HG02885 (cell line): ENCODE data around the gene ETV2.
"Not testable (repeated sequence)": the region's sequence is repeated elsewhere in the genome, so short reads cannot be mapped to it uniquely, and the experiment has no call there.

Experiments
- ATAC-seq: cut with Tn5 transposase; IDR thresholded peaks from one replicate; pipeline ENCODE4 v1.9.1; 2021; ENCODE audit warnings: mild to moderate bottlenecking; ENCODE audit not compliant: unreplicated experiment, poor library complexity

ETV2 gene

DNA sequence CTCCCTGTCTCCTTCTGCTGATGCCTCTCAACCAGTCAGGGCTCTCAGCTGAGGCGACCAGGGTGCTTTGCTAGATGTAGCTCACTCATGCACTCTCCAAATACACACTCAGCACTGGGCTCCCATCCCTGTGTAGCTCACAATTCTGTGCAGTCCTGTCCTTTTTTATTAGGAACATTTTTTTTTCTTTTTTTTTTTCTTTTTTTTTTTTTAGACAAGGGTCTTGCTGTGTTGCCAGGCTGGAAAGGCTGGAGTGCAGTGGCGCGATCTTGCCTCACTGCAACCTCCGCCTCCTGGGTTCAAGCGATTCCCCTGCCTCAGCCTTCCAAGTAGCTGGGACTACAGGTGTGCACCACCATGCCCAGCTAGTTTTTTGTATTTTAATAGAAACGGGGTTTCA is 13.3 kb downstream of the ETV2 start:
- not testable (repeated sequence) for ATAC-seq

DNA sequence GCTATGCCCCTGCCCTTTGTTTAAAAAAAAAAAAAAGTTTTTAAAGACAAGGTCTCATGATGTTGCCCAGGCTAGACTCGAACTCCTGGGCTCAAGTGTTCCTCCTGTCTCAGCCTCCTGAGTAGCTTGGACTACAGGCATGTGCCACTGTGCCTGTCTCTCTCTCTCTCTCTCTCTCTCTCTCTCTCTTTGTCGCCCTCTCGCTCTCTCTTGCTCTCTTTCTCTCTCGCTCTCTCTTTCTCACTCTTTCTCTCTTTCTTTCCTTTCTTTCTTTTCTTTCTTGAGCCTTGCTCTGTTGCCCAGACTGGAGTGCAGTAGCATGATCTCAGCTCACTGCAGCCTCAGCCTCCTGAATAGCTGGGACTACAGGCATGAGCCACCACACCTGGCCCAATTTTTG is 14.1 kb downstream of the ETV2 start:
- no peak for ATAC-seq

DNA sequence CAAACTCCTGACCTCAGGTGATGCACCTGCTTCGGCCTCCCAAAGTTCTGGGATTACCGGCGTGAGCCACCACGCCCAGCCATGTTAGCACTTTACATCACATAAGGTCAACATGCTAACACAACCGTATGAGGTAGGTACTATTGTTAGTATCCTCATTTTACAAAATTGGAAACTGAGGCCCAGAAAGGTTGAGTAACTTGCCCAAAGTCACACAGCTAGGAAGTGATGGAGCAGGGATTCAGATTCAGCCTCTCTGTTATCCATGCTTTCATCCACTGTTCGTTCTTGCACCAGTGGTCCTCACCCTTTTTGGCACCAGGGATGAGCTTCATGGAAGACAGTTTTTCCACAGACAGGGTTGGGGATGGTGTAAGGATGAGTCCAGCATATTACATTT is 15.2 kb downstream of the ETV2 start:
- no peak for ATAC-seq

DNA sequence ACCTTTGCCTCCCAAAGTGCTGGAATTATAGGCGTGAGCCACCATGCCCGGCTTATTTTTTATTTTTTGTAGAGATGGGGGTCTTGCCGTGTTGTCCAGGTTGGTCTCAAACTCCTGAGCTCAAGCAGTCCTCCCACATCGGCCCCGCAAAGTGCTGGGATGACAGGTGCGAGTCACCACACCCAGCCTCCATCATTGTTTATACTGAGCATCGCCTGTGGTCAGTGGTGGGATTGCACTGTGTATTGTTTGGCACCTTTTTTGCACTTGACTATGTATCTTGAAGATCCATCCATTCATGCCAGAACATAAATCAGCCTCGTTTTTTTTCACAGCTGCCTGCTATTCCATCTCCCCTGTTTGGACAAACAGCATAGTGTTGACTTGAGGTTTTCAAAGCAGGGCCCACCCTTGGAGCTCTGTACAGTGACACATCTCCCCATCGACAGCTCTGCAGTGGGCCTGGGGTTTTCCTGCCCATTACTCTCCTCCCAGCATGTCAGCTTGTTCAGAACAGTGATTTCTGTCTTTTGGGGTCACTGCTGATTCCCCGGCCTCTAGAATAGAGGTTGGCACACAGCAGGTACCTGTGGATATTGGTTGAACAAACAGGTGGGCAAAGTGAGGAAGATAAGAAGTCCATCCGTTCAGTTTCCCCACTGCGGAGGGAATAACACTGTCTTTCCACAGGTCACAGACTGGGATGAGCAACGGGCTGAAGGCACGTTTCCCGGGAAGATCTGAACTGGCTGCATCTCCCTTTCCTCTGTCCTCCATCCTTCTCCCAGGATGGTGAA is 16.6 kb downstream of the ETV2 start:
- ATAC-seq, result no peak

DNA sequence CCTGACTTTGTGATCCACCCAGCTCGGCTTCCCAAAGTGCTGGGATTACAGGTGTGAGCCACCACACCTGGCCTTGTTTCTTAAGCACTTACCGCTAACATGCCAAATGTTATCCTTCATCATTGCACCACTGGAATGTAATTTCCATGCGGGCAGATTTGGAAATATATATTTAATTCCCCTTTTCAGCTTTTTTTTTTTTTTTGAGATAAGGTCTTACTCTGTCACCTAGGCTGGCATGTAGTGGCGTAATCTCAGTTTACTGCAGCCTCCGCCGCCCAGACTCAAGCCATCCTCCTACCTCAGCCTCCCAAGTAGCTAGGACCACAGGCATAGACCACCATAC is 20.4 kb downstream of the ETV2 start:
- ATAC-seq, result no peak

DNA sequence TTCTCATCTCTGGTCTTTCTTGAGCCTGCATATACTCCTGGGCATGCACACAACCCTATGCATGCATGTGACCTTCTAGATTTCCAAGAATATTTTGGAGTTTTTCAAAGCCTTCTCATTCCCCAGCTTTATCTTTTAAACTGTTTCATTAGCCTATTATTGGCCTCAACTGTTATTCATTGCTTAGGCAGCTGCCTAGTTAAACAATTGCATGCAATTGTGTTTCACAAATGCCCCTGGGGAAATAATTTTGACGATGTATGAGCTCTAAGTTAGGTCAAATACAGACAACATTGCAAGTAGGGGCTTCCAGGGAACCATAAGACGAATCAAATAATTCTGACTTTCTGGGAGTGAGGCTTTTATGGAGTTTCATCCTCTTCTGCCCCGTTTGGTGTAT is 22.4 kb downstream of the ETV2 start:
- no peak for ATAC-seq

DNA sequence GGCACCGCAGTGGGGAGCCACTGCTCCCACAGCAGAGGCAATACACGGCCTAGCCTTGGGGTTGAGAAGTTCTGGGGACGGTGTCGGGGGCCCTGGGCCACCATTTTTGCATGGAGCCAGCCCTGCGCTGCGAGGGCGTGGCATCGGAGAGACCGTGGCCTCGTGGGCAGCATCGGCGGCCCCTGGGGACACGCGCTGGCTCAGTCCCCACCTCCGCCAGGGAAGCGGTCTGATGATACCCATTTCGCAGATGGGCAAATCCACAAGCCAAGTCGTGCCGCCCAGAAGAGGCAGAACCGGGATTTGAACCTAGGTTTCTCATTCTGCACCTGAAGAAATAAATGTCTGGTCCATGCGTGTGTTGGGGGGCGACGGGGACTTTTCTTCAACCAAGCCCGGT is 23.6 kb downstream of the ETV2 start:
- ATAC-seq, result no peak

DNA sequence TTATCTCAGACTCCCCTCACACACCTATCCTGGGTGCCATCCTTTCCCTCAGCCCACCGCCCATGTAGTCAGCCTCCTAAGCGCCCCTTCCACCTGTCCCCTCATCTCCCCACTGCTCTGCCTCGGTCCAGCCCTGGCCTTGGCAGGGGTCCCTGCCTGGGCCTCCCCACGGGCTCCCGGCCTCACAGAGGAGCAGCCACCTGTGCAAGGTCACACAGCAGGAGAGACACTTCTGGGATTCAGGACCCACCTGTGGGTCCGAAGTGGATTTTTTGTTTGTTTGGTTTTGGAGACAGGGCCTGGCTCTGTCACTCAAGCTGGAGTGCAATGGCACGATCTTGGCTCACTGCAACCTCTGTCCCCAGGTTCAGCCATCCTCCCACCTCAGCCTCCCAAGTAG is 24.1 kb downstream of the ETV2 start:
- ATAC-seq, result no peak

DNA sequence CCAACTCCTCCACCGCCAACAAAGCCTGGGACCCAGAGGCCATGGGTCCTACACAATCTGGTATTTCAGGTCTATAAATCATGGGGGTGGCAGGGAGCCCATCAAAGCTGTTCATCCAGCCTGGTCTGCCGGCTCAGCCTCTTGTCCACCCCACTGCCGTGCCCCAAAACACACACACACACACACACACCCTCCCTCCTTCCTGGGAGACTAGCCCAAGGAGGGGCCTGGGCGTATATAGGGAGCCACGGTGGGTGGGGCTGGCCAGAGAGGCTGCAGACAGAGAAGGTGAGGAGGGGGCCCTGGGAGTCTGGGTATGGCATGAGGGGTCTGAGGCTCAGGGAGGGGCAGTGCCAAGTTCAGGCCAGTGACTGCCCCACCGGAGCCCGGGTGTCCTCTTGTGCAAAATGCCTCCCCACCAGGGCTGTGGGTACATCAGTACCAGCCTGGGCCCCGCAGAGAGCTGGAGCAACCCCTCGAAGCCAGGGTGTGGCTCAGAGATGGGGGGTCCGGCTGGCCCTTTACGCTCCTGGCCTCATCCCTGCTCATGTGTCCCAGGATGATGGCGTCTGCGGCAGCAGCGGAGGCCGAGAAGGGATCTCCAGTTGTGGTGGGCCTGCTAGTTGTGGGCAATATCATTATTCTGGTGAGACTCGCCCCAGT is 24.8 kb downstream of the ETV2 start, which contains the start of gene UPK1A:
Gene UPK1A, plus strand, starts transcription at position 267 of the 663 bp plus-strand sequence. Its CDS starts 296 bp downstream, at position 563.
- no peak for ATAC-seq

DNA sequence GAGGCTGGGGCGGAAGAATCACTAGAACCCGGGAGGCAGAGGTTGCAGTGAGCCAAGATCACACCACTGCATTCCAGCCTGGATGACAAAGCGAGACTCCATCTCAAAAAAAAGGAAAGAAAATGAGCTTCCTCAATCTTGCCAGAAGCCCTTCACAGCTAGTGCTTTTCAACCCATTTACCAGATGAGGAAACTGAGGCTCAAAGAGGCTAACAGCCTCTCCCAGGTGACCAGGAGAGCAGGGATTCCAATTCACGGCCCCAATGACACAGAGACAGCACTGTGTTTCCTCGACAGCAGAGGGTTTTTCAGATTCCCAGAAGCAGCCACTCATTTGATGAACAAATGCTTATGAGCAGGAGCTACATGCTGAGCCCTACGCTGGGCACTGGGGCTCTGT is 28.0 kb downstream of the ETV2 start:
- no peak for ATAC-seq

DNA sequence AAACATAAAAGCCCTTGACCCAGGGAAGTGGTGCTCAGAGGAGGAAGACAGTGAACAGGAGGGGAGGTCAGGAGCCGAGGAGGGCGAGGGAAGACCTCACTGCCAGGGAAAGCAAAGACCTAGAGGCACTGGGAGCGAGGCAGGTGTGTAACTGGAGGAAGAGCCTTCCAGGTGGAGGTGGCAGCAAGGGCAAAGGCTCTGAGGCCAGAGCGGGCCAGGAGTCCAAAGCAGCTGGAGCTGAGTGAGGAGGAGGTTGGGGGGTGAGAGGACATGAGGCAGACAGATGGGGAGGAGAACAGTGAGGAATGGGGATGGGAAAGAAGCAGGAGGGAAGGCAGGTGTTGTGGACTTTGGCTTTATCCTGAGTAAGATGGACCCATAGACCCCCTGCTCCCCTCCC is 28.4 kb downstream of the ETV2 start:
- no peak for ATAC-seq

DNA sequence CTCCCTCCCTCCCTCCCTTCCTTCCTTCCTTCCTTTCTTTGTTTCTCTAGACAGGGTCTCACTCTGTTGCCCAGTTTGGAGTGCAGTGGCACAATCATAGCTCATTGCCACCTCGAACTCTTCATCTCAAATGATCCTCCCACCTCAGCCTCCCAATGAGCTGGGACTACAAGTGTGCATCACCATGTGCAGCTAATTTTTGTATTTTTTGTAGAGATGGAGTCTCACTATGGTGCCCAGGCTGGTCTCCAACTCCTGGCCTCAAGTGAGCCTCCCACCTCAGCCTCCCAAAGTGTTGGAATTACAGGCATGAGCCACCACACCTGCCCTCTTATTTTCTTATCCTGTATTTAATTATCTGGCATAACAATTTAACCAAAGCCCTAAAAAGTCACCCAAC is 29.1 kb downstream of the ETV2 start:
- no peak for ATAC-seq

DNA sequence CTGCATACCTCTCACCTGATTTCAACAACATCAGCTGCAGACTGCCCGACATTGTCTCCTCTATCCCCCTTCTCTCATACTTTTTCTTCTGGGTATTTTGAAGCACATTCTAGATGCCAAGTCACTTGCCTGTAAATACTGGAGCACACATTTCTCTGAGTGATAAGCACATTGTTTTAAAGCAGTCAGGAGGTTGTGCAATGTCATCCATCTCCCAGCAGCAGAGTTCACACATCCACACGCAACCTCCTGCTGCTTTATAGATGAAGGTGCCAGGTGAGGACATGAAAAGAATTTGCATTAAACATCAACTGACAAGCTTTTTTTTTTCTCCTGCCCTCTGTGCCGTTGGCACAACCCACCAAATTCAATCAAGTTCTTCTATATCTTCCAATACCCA is 30.3 kb downstream of the ETV2 start:
- ATAC-seq, result no peak

DNA sequence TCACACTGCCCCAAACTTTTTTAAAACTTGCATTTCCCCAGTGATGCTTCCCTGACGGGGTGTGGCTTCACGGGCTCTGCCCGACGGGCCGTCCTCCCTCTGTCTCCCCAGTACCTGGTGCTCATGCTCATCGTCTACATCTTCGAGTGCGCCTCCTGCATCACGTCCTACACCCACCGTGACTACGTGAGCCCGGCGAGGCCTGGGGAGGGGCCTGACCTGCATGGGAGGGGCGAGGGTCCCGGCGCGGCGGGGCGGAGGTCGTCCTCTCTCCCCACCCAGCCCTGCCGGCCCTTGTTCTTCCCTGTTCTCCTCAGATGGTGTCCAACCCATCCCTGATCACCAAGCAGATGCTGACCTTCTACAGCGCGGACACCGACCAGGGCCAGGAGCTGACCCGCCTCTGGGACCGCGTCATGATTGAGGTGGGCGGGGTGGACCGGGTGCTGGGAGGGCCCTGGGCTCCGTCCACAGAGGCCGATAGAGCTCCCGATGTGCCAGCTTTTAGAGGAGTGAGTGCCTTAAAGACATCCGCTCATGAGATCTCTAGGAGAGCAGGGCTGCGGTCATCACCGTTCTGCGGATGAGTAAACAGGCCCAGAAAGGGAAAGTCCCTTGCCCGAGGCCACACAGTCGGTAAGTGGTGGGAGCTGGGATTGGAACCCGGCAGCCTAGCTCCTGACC is 31.7 kb downstream of the ETV2 start:
- ATAC-seq, result no peak

DNA sequence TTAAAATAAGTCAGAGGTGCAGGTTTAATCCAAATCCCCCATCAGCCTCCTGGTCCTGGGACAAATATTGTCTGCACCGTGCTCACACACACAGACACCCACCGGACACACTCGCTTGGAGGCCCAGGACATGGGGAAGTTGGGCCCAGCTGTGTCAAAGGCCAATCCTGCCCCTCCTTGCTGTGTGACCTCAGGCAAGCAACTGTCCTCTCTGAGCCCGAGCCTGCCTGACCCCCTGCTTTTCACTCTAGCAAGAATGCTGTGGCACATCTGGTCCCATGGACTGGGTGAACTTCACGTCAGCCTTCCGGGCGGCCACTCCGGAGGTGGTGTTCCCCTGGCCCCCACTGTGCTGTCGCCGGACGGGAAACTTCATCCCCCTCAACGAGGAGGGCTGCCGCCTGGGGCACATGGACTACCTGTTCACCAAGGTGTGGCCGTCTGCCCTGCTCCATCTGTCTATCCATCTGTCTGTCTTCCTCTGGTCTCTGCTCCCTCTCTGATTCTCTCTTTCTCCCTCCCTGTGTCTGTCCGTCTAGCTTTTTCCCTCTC is 34.1 kb downstream of the ETV2 start:
- no peak for ATAC-seq

DNA sequence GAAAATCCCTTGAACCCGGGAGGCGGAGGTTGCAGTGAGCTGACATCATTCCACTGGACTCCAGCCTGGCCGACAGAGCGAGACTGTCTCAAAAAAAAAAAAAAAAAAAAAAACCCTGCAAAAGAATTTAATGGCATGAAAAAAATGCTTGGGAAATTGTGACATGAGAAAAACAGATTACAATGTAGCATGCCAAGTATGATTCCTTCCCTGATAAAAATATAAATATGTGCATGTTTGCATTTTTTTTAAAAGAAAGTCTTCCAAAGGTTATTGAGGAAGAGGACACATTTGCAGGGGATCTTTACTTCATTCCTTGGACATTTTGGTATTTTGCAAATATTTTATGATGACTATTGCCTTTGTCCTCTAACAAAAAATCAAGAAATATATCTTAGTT is 48.3 kb downstream of the ETV2 start:
- no peak for ATAC-seq

DNA sequence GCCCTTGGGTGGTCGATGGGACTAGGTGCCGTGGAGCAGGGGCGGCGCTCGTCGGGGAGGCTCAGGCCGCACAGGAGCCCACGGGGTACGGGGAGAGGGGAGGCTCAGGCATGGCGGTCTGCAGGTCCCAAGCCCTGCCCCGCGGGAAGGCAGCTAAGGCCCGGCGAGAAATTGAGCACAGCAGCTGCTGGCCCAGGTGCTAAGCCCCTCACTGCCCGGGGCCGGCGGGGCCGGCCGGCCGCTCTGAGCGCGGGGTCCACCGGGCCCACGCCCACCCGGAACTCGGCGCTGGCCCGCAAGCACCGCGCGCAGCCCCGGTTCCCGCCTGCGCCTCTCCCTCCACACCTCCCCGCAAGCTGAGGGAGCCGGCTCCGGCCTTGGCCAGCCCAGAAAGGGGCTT is 49.6 kb downstream of the ETV2 start:
- not testable (repeated sequence) for ATAC-seq

DNA sequence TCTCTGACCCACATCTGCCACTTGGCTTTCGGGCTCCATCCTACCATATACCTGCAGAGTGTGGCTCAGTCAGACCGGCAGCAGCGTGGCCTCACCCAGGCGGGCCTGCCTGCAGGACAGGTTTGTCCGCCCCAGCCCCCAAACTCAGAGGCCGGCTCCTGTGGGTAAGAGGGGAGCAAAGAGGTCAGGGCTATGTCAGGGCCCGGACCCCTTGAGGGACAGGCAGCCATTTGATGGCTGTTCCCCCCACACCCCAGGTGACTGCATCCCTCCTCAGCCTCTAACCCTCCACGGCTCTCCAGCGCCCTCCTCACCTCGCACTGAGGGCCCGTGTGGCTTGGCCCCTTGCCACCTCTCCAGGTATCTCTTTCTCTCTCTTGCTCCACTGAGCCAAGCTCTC is 50.5 kb downstream of the ETV2 start:
- ATAC-seq, result no peak

DNA sequence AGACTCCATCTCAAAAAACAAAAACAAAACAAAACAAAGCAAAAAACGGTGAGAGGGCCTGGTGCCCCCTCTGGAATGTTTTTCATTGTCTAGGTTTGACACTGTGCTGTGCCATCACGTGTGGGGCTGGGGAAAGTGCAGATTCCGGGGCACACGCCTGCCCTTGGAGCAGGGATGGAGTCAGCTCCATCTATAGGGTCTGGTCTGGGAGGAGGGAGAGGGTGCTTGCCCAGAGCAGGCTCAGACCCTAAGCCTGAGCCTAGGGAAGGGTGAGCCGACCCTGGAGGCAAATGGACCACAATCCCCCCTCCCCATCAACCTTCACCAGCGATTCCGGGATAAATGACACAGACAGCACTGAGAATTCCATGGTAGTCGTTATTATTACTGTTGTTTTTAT is 51.9 kb downstream of the ETV2 start:
- no peak for ATAC-seq

DNA sequence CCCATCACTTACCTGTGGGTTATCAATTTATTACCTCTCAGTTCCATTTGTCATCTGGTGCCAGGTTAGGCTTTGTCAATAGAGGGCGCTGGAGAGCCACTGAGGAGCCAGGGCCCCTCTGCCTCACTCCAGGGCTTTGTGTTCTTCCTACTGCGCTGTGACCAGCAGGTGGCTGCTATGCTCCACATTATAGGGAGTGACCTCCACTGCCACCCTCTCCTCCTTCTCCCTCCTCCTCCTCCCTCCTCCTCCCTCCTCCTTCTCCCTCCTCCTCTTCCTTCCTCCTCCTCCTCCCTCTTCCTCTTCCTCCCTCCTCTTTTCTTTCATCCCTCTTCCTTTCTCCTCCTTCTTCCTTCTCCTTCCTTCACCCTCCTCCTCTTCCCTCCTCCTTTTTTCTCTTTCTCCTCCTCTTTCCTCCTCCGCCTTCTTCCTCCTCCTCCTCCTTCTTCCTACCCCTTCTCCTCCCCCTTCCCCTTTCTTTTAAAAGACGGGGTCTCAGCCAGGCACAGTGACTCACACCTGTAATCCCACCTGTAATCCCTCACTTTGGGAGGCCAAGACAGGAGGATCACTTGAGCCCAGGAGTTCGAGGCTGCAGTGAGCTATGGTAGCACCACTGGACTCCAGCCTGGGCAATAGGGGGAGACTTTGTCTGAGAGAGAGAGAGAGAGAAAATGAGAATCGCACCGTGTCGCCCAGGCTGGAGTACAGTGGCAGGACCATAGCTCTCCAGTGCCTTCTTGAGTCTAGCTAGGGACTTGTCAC is 52.5 kb downstream of the ETV2 start:
- ATAC-seq, result peak; percentile 78
